GM21447 (cell line): ENCODE results near the gene FBXL17.

Source experiments
- ATAC-seq: cut with Tn5 transposase; IDR thresholded peaks from one replicate; pipeline ENCODE4 v1.9.1; 2021; ENCODE audit not compliant: unreplicated experiment

FBXL17 gene

GRCh38 chr5:108255468-108255867 is 126.4 kb downstream of the FBXL17 start:
- ATAC-seq, result no peak

DNA sequence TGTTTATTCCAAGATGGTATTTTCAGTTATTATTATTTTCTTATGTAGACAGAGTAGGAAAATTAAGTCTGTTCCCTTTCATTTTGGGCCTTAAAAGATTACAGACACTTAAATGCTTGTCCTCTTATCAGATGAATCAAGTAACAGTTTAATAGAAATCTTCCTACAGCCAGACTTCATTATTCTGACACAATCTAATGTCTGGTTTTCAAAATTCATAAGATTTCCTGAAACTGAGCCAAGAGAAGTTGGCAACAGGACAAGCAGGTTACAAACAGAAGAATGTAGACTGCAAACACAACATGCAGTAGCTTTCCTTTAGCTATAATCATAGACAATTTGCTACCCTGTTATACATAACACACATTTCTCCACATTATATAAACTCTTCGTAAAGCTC is 130.5 kb downstream of the FBXL17 start:
- no peak for ATAC-seq

DNA sequence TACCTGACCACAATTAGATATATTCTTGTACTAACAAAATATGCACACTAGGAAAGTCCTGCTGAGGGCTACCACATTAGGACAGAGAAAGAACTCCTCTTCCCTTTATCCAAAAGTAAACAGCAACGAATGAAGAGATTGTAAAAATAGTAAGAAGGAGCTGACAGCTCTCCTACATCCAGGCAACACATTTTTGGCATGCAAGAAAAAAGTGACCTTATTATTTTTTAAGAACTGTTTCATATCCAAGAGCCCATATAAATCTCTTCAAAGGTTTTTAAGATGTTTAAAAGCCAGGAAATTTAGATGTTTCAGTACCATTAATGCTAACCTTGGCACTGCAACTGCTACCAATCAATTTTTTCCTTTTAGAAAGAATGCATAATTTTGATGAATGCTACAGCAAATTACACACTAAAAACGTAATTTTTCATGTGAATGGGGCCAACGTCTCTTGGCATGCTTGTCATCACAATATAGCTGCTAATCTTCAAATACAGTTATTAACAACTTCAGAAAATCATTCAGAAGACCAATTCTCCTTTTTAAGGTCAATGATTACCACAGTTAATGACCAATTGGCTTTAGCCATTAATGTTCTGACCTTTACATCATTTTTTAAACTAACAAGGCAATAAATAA is 132.0 kb downstream of the FBXL17 start:
- ATAC-seq, result no peak

GRCh38 chr5:108249095-108249784 is 132.7 kb downstream of the FBXL17 start:
- ATAC-seq, result no peak

- no peak for ATAC-seq
Measured at GRCh38 chr5:108238936-108239887, 142.7 kb downstream of the FBXL17 start.

DNA sequence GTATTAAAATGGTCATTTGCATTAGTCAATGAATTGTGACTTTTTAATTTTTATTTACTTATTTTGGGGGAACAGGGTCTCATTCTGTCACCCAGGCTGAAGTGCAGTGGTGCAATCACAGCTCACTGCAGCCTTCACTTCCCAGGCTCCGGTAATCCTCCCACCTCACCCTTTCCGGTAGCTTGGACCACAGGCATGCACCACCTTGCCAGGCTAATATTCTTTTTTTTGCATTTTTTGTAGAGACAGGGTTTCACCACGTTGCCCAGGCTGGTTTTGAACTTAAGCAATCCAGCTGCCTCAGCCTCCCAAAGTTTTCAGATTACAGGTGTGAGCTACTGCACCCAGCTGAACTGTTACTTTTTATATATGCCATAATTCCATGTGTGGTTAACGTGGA is 143.4 kb downstream of the FBXL17 start:
- no peak for ATAC-seq

GRCh38 chr5:108233617-108234155 is 148.2 kb downstream of the FBXL17 start:
- ATAC-seq, result no peak

GRCh38 chr5:108232805-108233204 is 149.1 kb downstream of the FBXL17 start:
- no peak for ATAC-seq

- ATAC-seq, result no peak
Measured at GRCh38 chr5:108222011-108222410, 159.9 kb downstream of the FBXL17 start.

DNA sequence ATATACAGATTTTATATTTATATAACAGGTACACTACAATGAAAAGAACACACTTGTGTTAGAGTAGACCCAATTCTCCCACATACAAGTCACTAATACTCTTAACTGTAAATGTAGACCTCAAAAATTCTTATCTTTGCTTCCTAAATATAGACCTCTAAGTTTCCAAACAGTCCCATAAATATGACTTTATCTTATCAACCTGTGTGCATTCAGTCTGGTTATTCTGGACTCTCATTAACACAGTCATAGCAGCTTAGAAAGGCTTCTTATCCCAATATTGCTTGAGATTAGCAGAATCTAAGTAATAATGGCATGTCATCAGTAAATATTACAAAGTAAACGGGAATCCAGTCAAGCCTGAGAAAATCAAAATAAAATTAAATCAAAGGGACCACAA is 161.1 kb downstream of the FBXL17 start:
- ATAC-seq, result no peak

DNA sequence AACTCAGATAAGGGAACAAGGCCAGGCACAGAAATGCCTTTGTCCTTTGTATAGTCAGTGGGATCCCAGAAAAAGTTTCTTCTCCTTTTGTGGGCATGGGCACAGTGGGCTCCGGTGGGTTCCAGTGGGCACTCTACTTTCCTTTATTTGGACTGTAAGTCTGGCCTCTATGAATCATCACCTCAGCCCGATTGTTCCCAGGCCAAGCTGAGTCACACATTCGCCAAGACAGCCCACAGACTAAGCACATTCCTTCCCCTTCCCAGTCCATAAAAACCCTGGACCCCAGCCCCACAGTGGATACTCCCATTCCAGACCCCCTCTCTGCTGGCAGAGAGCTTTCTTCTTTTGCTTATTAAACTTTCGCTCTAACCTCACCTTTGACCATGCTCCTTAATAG is 165.0 kb downstream of the FBXL17 start:
- no peak for ATAC-seq

GRCh38 chr5:108214857-108215256 is 167.0 kb downstream of the FBXL17 start:
- ATAC-seq, result no peak

DNA sequence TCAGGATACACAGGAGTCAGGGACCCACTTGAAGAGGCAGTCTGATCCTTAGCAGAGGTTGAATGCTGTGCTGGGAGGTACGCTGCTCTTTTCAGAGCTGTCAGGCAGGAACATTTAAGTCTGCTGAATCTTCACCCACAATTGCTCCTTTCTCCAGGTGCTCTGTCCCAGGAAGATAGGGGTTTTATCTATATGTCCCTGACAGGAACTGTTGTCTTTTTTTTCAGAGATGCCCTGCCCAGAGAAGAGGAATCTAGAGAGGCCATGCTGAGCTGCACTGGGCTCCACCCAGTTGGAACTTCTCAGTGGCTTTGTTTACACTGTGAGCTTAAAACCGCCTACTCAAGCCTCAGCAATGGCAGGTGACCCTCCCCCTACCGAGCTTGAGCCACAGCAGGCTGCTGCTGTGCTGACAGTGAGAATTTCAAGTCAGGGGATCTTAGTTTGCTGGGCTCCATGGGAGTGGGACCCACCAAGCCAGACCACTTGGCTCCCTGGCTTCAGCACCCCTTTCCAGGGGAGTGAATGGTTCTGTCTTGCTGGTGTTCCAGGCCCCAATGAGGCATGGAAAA is 169.0 kb downstream of the FBXL17 start:
- no peak for ATAC-seq

GRCh38 chr5:108206707-108207106 is 175.2 kb downstream of the FBXL17 start:
- ATAC-seq, result no peak

DNA sequence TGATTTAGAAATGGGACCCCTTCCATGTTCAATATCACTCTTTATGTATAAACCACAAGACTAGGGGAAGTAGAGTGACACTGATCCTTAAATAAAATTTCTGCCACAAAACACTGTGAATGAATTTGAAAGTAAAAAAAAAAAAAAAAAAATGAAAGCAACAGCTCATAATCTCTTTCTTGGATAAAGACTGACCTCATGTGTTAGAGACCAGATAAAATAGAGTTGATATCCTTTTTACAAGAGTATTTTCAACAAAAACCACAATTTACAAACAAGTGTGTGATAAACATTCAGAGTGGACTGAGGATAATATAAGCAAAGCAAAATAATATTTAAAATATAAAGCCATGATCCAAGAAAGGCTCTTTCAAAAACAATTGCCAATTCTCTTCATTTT is 180.2 kb downstream of the FBXL17 start:
- no peak for ATAC-seq

DNA sequence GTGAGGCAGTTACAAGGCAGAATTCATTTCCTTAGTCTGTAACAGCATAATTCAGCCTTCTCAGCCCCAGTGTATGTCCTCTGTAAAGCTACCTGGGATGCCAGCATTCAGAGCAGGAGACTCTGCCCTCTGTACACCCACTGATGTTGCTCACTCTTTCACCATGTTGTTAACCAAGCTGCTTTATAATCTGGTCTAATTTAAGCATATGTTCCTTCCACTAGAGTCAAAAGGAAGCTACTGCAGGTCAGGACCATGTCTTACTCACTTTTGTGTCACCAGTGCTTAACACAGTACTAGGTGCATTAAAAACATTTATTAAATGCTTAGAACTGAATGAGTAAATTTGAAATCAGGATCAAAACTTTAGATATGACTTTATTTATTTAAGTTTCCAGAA is 185.6 kb downstream of the FBXL17 start:
- ATAC-seq, result no peak

- ATAC-seq, result no peak
Measured at GRCh38 chr5:108193021-108193795, 188.7 kb downstream of the FBXL17 start.

- no peak for ATAC-seq
Measured at GRCh38 chr5:108184940-108185339, 197.0 kb downstream of the FBXL17 start.

GRCh38 chr5:108181975-108182374 is 199.9 kb downstream of the FBXL17 start:
- ATAC-seq, result no peak

- ATAC-seq, result no peak
Measured at GRCh38 chr5:108174286-108174685, 207.6 kb downstream of the FBXL17 start.
